GM12801 (cell line): ENCODE data around the gene ADCY6.

ENCODE experiments used
- CTCF ChIP-seq: IDR thresholded peaks from one replicate; pipeline ENCODE4 v1.5.1; 2011; ENCODE audit warnings: control low read depth; ENCODE audit not compliant: insufficient read length; ENCODE audit errors: extremely low read depth

Gene ADCY6

GRCh38 chr12:48773686-48774085, 15.2 kb downstream of the ADCY6 start:
- no peak for TF ChIP-seq CTCF

- TF ChIP-seq CTCF = no peak
Observed at GRCh38 chr12:48771588-48772112, 17.2 kb downstream of the ADCY6 start.

- TF ChIP-seq CTCF = no peak
Observed at GRCh38 chr12:48770756-48771155, 18.1 kb downstream of the ADCY6 start.

GRCh38 chr12:48768736-48769135, 20.2 kb downstream of the ADCY6 start:
- no peak for TF ChIP-seq CTCF

- TF ChIP-seq CTCF = no peak
Observed at GRCh38 chr12:48768147-48768546, 20.7 kb downstream of the ADCY6 start.

- TF ChIP-seq CTCF = no peak
Observed at GRCh38 chr12:48767521-48767920, 21.4 kb downstream of the ADCY6 start.

GRCh38 chr12:48767047-48767446, 21.8 kb downstream of the ADCY6 start:
- TF ChIP-seq CTCF = no peak

GRCh38 chr12:48765753-48766162, 23.1 kb downstream of the ADCY6 start:
- TF ChIP-seq CTCF = no peak
